Fibroblast of lung (primary cell): ENCODE results near the gene MAPKAP1. TPM values are rescaled to one million over a fixed set of nuclear protein-coding genes. Genes with fewer than 3 reads are reported as not detected.

Experiments
- DNase-seq, 2 donors: peaks; one replicate each; pipeline versions ENCODE4 v3.0.0 to v3.0.0-alpha.2; 2010; ENCODE audit warnings: low read depth in 2 of 2
- H2AFZ ChIP-seq: 2 replicates; pipeline ENCODE4 v1.5.1; 2012; ENCODE audit warnings: low read length, control low read depth, inconsistent platforms
- H3K27ac ChIP-seq: 2 replicates; pipeline ENCODE4 v1.5.1; 2011; ENCODE audit warnings: low read length, control low read depth; ENCODE audit not compliant: insufficient read depth
- H3K27me3 ChIP-seq: 2 replicates; pipeline ENCODE4 v1.5.1; 2011; ENCODE audit warnings: mild to moderate bottlenecking, low read length; ENCODE audit not compliant: control insufficient read depth, insufficient read depth
- H3K36me3 ChIP-seq: 2 replicates; pipeline ENCODE4 v1.5.1; 2011; ENCODE audit warnings: low read length; ENCODE audit not compliant: control insufficient read depth, insufficient read depth
- H3K4me1 ChIP-seq: 2 replicates; pipeline ENCODE4 v1.5.1; 2011; ENCODE audit warnings: low read length; ENCODE audit not compliant: control insufficient read depth, insufficient read depth; ENCODE audit errors: extremely low read depth
- H3K4me2 ChIP-seq: 2 replicates; pipeline ENCODE4 v1.5.1; 2011; ENCODE audit warnings: low read length, control low read depth; ENCODE audit not compliant: insufficient read depth; ENCODE audit errors: extremely low read depth
- H3K4me3 ChIP-seq, 4 experiments: fragments of 200-600 bp in 1 of 4; sonication (generic) in 1 of 4; replicated peaks in 1 of 4; 2 replicates each; pipeline ENCODE4 v1.5.1; 2011 to 2016; ENCODE audit warnings: low read length in 4 of 4, low read depth in 3 of 4, mild to moderate bottlenecking in 3 of 4, control low read depth in 2 of 4, inconsistent platforms in 1 of 4, mixed read lengths in 1 of 4; ENCODE audit not compliant: insufficient read depth in 1 of 4; ENCODE audit errors: control extremely low read depth in 1 of 4
- H3K79me2 ChIP-seq: 2 replicates; pipeline ENCODE4 v1.5.1; 2012; ENCODE audit warnings: mild to moderate bottlenecking, low read length, inconsistent platforms; ENCODE audit not compliant: control insufficient read depth, insufficient read depth
- H3K9ac ChIP-seq: 2 replicates; pipeline ENCODE4 v1.5.1; 2011; ENCODE audit warnings: mild to moderate bottlenecking, low read length, control low read depth; ENCODE audit not compliant: insufficient read depth
- H3K9me3 ChIP-seq: 2 replicates; pipeline ENCODE4 v1.5.1; 2012; ENCODE audit warnings: low read depth, low read length; ENCODE audit not compliant: control insufficient read depth, insufficient read depth
- H4K20me1 ChIP-seq: 2 replicates; pipeline ENCODE4 v1.5.1; 2011; ENCODE audit warnings: low read length; ENCODE audit not compliant: control insufficient read depth, insufficient read depth; ENCODE audit errors: extremely low read depth
- CTCF ChIP-seq, 2 donors: IDR thresholded peaks in 1 of 2; conservative IDR thresholded peaks in 1 of 2; 1 replicate in 1 of 2; 2 replicates in 1 of 2; pipeline ENCODE4 v1.5.1; 2011 to 2012; ENCODE audit warnings: low read length in 2 of 2, control low read depth in 1 of 2, inconsistent platforms in 1 of 2, low read depth in 1 of 2, mild to moderate bottlenecking in 1 of 2
- EZH2 ChIP-seq: IDR thresholded peaks from 2 replicates; pipeline ENCODE4 v1.5.1; 2012; ENCODE audit warnings: low read length, control low read depth, mild to moderate bottlenecking; ENCODE audit errors: missing control alignments
- polyA plus RNA-seq, 2 donors: library from polyadenylated mRNA; depleted of rRNA in 1 of 2; stranded (reverse) in 1 of 2; unstranded in 1 of 2; fragments of >200 nt; gene quantifications; 2 replicates each; pipeline ENCODE4 v1.2.1, GENCODE V29; 2011 to 2012; ENCODE audit warnings: missing spikeins in 1 of 2
- total RNA-seq: library from RNA; depleted of rRNA; stranded (reverse); fragments of >200 nt; gene quantifications from 2 replicates; pipeline ENCODE4 v1.2.1, GENCODE V29; 2014

The MAPKAP1 gene
- total and polyA plus RNA-seq, 2 donors (not counting 1 experiment from before 2014, with no cell fraction given) = 63.7 to 127 TPM

DNA sequence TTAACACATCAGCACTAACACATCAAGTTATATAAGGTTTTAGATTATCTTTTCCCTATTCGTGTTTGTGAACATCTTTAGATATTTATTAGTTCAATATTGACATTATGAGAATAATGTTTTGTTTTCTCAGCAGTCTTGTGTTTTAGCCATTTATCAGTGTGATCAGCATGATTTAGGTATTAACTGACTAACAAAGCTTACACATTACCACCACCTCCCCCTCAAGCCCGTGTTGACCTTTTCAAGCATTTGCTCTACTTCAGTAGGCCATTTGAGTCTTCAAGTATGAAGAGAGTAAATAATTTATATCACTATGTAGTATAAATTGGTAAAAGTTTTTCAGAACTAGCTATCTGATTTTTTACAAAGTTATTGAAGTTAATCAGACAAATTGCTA lies 47.1 kb upstream of the MAPKAP1 start:
- Histone ChIP-seq H2AFZ (no peak overlapping the region), H3K27ac (no peak overlapping the region), H3K36me3 (peaks cover 1% of the 10 kb centered on the region), H3K9me3 (no peaks in the 10 kb centered on the region), H3K4me3 (no peak overlapping the region), H3K27me3 (no peaks in the 10 kb centered on the region), H4K20me1 (no peaks in the 10 kb centered on the region), H3K4me1 (peaks cover 13% of the 10 kb centered on the region), H3K9ac (no peak overlapping the region), H3K4me2 (no peak overlapping the region), H3K79me2 (peaks cover 92% of the 10 kb centered on the region)
- TF ChIP-seq EZH2 = no peak
- TF ChIP-seq CTCF (conservative IDR thresholded peaks at IDR 0.05 in 1 of 2, IDR thresholded peaks at IDR 0.05 in 1 of 2; ENCODE audit: low read depth in 1 of 2, low read length in 2 of 2) = no peak
- DNase-seq = peak in 1 of 2 donors; percentile 25

- peaks cover 13% of the 10 kb centered on the region for H3K4me1 ChIP-seq
- no peak overlapping the region for H2AFZ ChIP-seq
- no peaks in the 10 kb centered on the region for H3K9me3 ChIP-seq
- peak overlapping the region in 3 of 4 experiments; percentile 19 to 96 (median 94) for H3K4me3 ChIP-seq
- H3K27ac ChIP-seq = no peak overlapping the region
- H4K20me1 ChIP-seq = no peaks in the 10 kb centered on the region
- H3K27me3 ChIP-seq = no peaks in the 10 kb centered on the region
- peak in 1 of 2 donors; percentile 32 for DNase-seq
- peaks cover 1% of the 10 kb centered on the region for H3K36me3 ChIP-seq
- no peak overlapping the region for H3K9ac ChIP-seq
- H3K79me2 ChIP-seq = peaks cover 93% of the 10 kb centered on the region
- peak overlapping the region; percentile 63 for H3K4me2 ChIP-seq
- TF ChIP-seq CTCF (conservative IDR thresholded peaks at IDR 0.05 in 1 of 2, IDR thresholded peaks at IDR 0.05 in 1 of 2; ENCODE audit: low read depth in 1 of 2, low read length in 2 of 2) = no peak
- no peak for TF ChIP-seq EZH2
Observed at GRCh38 chr9:125752070-125752628, 45.1 kb upstream of the MAPKAP1 start.

- no peak overlapping the region for H3K9ac ChIP-seq
- peak overlapping the region; percentile 74 for H3K4me2 ChIP-seq
Observed at GRCh38 chr9:125750627-125751011, 43.6 kb upstream of the MAPKAP1 start.

More at GRCh38 chr9:125750627-125751011, 43.6 kb upstream of the MAPKAP1 start:
- no peaks in the 10 kb centered on the region for H3K9me3 ChIP-seq
- H3K4me1 ChIP-seq = peaks cover 13% of the 10 kb centered on the region
- peak in 1 of 2 donors; percentile 56 for DNase-seq
- no peaks in the 10 kb centered on the region for H3K27me3 ChIP-seq
- no peak for TF ChIP-seq CTCF (conservative IDR thresholded peaks at IDR 0.05 in 1 of 2, IDR thresholded peaks at IDR 0.05 in 1 of 2; ENCODE audit: low read depth in 1 of 2, low read length in 2 of 2)
- TF ChIP-seq EZH2 = no peak
- no peak overlapping the region for H2AFZ ChIP-seq
- no peaks in the 10 kb centered on the region for H4K20me1 ChIP-seq
- peak overlapping the region; percentile 84 to 96 (median 90) for H3K4me3 ChIP-seq
- H3K79me2 ChIP-seq = peaks cover 79% of the 10 kb centered on the region
- H3K36me3 ChIP-seq = no peaks in the 10 kb centered on the region
- peak overlapping the region; percentile 8 for H3K27ac ChIP-seq
